Endodermal cell (in vitro differentiated cells): ENCODE results near the gene CATSPER3. TPM values are rescaled to one million over a fixed set of nuclear protein-coding genes. Genes with fewer than 3 reads are reported as not detected.

Experiments
- DNase-seq: peaks from one replicate; pipeline ENCODE4 v3.0.0-alpha.2; 2017
- H3K27ac ChIP-seq: 2 replicates; pipeline ENCODE4 v1.5.1; 2013; ENCODE audit warnings: mild to moderate bottlenecking, low read depth, low read length, moderate library complexity
- H3K27me3 ChIP-seq: 2 replicates; pipeline ENCODE4 v1.6.1; 2013; ENCODE audit warnings: mild to moderate bottlenecking, low read length, moderate library complexity; ENCODE audit not compliant: insufficient read depth, control insufficient read depth, poor library complexity, severe bottlenecking
- H3K36me3 ChIP-seq: 2 replicates; pipeline ENCODE4 v1.7.0; 2013; ENCODE audit warnings: mild to moderate bottlenecking, low read length, moderate library complexity; ENCODE audit not compliant: control insufficient read depth, insufficient read depth
- H3K4me1 ChIP-seq: one replicate; pipeline ENCODE4 v1.7.0; 2013; ENCODE audit warnings: low read length; ENCODE audit not compliant: control insufficient read depth, insufficient read depth
- H3K4me3 ChIP-seq: 2 replicates; pipeline ENCODE4 v1.5.1; 2013; ENCODE audit warnings: mild to moderate bottlenecking, low read length, moderate library complexity
- H3K9ac ChIP-seq: 2 replicates; pipeline ENCODE4 v1.6.1; 2013; ENCODE audit warnings: mild to moderate bottlenecking, low read length, moderate library complexity; ENCODE audit not compliant: poor library complexity, severe bottlenecking; ENCODE audit errors: extremely low read depth
- H3K9me3 ChIP-seq: 2 replicates; pipeline ENCODE4 v1.6.1; 2013; ENCODE audit warnings: mild to moderate bottlenecking, low read length, moderate library complexity; ENCODE audit not compliant: control insufficient read depth
- H3K27ac Mint-ChIP-seq: 2 replicates; pipeline ENCODE4 v1.8.0; 2020; ENCODE audit warnings: mixed read lengths
- H3K27me3 Mint-ChIP-seq: 2 replicates; pipeline ENCODE4 v1.8.0; 2021; ENCODE audit warnings: mild to moderate bottlenecking, mixed read lengths; ENCODE audit not compliant: insufficient read depth
- H3K36me3 Mint-ChIP-seq: 2 replicates; pipeline ENCODE4 v1.8.0; 2020; ENCODE audit warnings: low read depth, mixed read lengths
- H3K4me1 Mint-ChIP-seq: 2 replicates; pipeline ENCODE4 v1.8.0; 2020; ENCODE audit warnings: mixed read lengths
- H3K4me3 Mint-ChIP-seq: 2 replicates; pipeline ENCODE4 v1.8.0; 2020; ENCODE audit warnings: mild to moderate bottlenecking, moderate library complexity, mixed read lengths
- H3K9me3 Mint-ChIP-seq: 2 replicates; pipeline ENCODE4 v1.8.0; 2020; ENCODE audit warnings: mild to moderate bottlenecking, mixed read lengths
- CTCF ChIP-seq: fragments of 200-600 bp; sonication (generic); conservative IDR thresholded peaks from 2 replicates; pipeline ENCODE4 v1.5.0; 2021; ENCODE audit warnings: antibody characterized with exemption, mild to moderate bottlenecking
- WGBS, 2 experiments: methylation state at CpG; one replicate each; pipeline versions ENCODE4 v1.1.5 to v1.1.7; 2013; ENCODE audit warnings: missing lambda C conversion rate in 2 of 2, mixed read lengths in 1 of 2; ENCODE audit not compliant: insufficient coverage in 1 of 2, insufficient read length in 1 of 2; 5-methylcytosine and 5-hydroxymethylcytosine counted together
- total RNA-seq, 2 donors: library from RNA; stranded (reverse); fragmentation: NEBNext Ultra II Directional in 1 of 2; extraction: Animal tissue kit (Norgen Biotek cat#: 25700) in 1 of 2; gene quantifications; 2 replicates in 1 of 2; 3 replicates in 1 of 2; pipeline ENCODE4 v1.2.1, GENCODE V29; 2021

The CATSPER3 gene
- total RNA-seq, 2 donors from 2014 or later: 0.64 to 0.68 TPM

- Mint-ChIP-seq H3K27me3 (peaks cover 98% of the 10 kb centered on the region), H3K4me3 (peak overlapping the region; percentile 41), H3K27ac (no peak overlapping the region), H3K36me3 (no peaks in the 10 kb centered on the region), H3K4me1 (no peaks in the 10 kb centered on the region), H3K9me3 (no peaks in the 10 kb centered on the region)
- Histone ChIP-seq H3K4me1 (no peaks in the 10 kb centered on the region), H3K27me3 (peaks cover 100% of the 10 kb centered on the region), H3K4me3 (no peak overlapping the region), H3K27ac (no peak overlapping the region), H3K36me3 (no peaks in the 10 kb centered on the region), H3K9me3 (no peaks in the 10 kb centered on the region), H3K9ac (no peak overlapping the region)
- peak; percentile 83 for DNase-seq
- WGBS, 2 experiments: 10 to 24% methylated on average over 12 to 51 of the region's 51 CpGs
- TF ChIP-seq CTCF: no peak
Observed at GRCh38 chr5:135040333-135041144, 72.8 kb downstream of the CATSPER3 start.

- peaks cover 98% of the 10 kb centered on the region for H3K27me3 Mint-ChIP-seq
- Histone ChIP-seq H3K4me3 (no peak overlapping the region), H3K9ac (no peak overlapping the region), H3K9me3 (no peaks in the 10 kb centered on the region), H3K27ac (no peak overlapping the region), H3K27me3 (peaks cover 100% of the 10 kb centered on the region), H3K36me3 (no peaks in the 10 kb centered on the region), H3K4me1 (no peaks in the 10 kb centered on the region)
- 31 to 36% methylated on average over 12 of the region's 12 CpGs for WGBS, 2 experiments
- no peaks in the 10 kb centered on the region for H3K36me3 Mint-ChIP-seq
- H3K9me3 Mint-ChIP-seq: no peaks in the 10 kb centered on the region
- H3K27ac Mint-ChIP-seq: no peak overlapping the region
- no peak for TF ChIP-seq CTCF
- peak overlapping the region; percentile 41 for H3K4me3 Mint-ChIP-seq
- DNase-seq: no peak
- H3K4me1 Mint-ChIP-seq: no peaks in the 10 kb centered on the region
Observed at GRCh38 chr5:135041145-135041587, 73.5 kb downstream of the CATSPER3 start.

- no peak overlapping the region for H3K27ac Mint-ChIP-seq
- WGBS, 2 experiments: 65 to 67% methylated on average over 1 to 3 of the region's 3 CpGs
- Histone ChIP-seq H3K9me3 (no peaks in the 10 kb centered on the region), H3K36me3 (no peaks in the 10 kb centered on the region), H3K9ac (no peak overlapping the region), H3K27ac (no peak overlapping the region), H3K4me1 (no peaks in the 10 kb centered on the region), H3K4me3 (no peak overlapping the region), H3K27me3 (peaks cover 100% of the 10 kb centered on the region)
- H3K36me3 Mint-ChIP-seq: no peaks in the 10 kb centered on the region
- H3K9me3 Mint-ChIP-seq: no peaks in the 10 kb centered on the region
- no peaks in the 10 kb centered on the region for H3K4me1 Mint-ChIP-seq
- H3K27me3 Mint-ChIP-seq: peaks cover 98% of the 10 kb centered on the region
- DNase-seq: no peak
- TF ChIP-seq CTCF: no peak
- no peak overlapping the region for H3K4me3 Mint-ChIP-seq
Observed at GRCh38 chr5:135041726-135042125, 74.0 kb downstream of the CATSPER3 start.
